Spleen (tissue), 7 donors: ENCODE data around the gene LENG8.
"Not testable (repeated sequence)": the region's sequence is repeated elsewhere in the genome, so short reads cannot be mapped to it uniquely, and the experiment has no call there.

Source experiments
- CTCF ChIP-seq, 11 experiments: fragments of 200-600 bp in 7 of 11; fragments of 450-650 bp in 4 of 11; sonication (generic) in 4 of 11; IDR thresholded peaks in 8 of 11; conservative IDR thresholded peaks in 3 of 11; 1 replicate in 7 of 11; 2 replicates in 4 of 11; pipeline versions ENCODE4 v1.4.0 to v1.8.0; 2016 to 2021; ENCODE audit warnings: antibody characterized with exemption in 11 of 11, inconsistent platforms in 4 of 11, mild to moderate bottlenecking in 1 of 11
- POLR2A ChIP-seq, 3 donors: fragments of 450-650 bp; IDR thresholded peaks; one replicate each; pipeline ENCODE4 v1.5.1; 2017; ENCODE audit warnings: antibody characterized with exemption in 3 of 3, mild to moderate bottlenecking in 1 of 3
- donor health status: DM: no; HTN: no; CAD: no; lungs with moderate emphysema.
- donor health status: DM: no; HTN: no; CAD: no.
- donor health status: DM: no; HTN: no; CAD: no.

GRCh38 chr19:54495284-54495683, 46.3 kb downstream of the LENG8 start:
- not testable (repeated sequence) for TF ChIP-seq POLR2A (IDR thresholded peaks at IDR 0.05); CTCF (IDR thresholded peaks at IDR 0.05 in 8 of 11, conservative IDR thresholded peaks at IDR 0.05 in 3 of 11)
